Measurements from ENCODE around the gene HDHD5. TPM values are rescaled to one million over a fixed set of nuclear protein-coding genes. Genes with fewer than 3 reads are reported as not detected.
A peak's percentile ranks its signal among the peaks of the same experiment; 100 is the strongest.

Gene HDHD5
- total RNA-seq, 1 donor from 2014 or later: 39.7 TPM

- Histone ChIP-seq H3K4me1 (peaks cover 5% of the 10 kb centered on the region), H3K4me3 (no peak overlapping the region), H4K20me1 (ENCODE audit: low read depth) (no peaks in the 10 kb centered on the region), H2AFZ (replicated peaks) (no peak overlapping the region), H3F3A (ENCODE audit: low read depth) (peaks cover 12% of the 10 kb centered on the region), H3K79me2 (ENCODE audit: low read depth) (no peaks in the 10 kb centered on the region), H3K9me3 (ENCODE audit: low read depth) (no peaks in the 10 kb centered on the region), H3K27me3 (no peaks in the 10 kb centered on the region), H3K4me2 (no peak overlapping the region), H3K36me3 (no peaks in the 10 kb centered on the region), H3K9ac (no peak overlapping the region), H3K27ac (no peak overlapping the region)
- no peak for DNase-seq (ENCODE audit: low spot score)
- no peak overlapping the region for H3K27ac Mint-ChIP-seq
- no peaks in the 10 kb centered on the region for H3K27me3 Mint-ChIP-seq (ENCODE audit: insufficient read depth, low read depth)
- TF ChIP-seq EZH2phosphoT487 (IDR thresholded peaks at IDR 0.05) (no peak), EZH2 (IDR thresholded peaks at IDR 0.05) (no peak)
- TF ChIP-seq, protein P1, sequence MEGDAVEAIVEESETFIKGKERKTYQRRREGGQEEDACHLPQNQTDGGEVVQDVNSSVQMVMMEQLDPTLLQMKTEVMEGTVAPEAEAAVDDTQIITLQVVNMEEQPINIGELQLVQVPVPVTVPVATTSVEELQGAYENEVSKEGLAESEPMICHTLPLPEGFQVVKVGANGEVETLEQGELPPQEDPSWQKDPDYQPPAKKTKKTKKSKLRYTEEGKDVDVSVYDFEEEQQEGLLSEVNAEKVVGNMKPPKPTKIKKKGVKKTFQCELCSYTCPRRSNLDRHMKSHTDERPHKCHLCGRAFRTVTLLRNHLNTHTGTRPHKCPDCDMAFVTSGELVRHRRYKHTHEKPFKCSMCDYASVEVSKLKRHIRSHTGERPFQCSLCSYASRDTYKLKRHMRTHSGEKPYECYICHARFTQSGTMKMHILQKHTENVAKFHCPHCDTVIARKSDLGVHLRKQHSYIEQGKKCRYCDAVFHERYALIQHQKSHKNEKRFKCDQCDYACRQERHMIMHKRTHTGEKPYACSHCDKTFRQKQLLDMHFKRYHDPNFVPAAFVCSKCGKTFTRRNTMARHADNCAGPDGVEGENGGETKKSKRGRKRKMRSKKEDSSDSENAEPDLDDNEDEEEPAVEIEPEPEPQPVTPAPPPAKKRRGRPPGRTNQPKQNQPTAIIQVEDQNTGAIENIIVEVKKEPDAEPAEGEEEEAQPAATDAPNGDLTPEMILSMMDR (IDR thresholded peaks at IDR 0.05): no peak
- no peak overlapping the region for H3K4me3 Mint-ChIP-seq
- peaks cover 8% of the 10 kb centered on the region for H3K4me1 Mint-ChIP-seq
- H3K9me3 Mint-ChIP-seq: no peaks in the 10 kb centered on the region
- H3K36me3 Mint-ChIP-seq: peaks cover 18% of the 10 kb centered on the region
Observed at GRCh38 chr22:17176715-17177114, 17.6 kb upstream of the HDHD5 start.

- Histone ChIP-seq H3K27me3 (no peaks in the 10 kb centered on the region), H3F3A (ENCODE audit: low read depth) (peaks cover 24% of the 10 kb centered on the region), H3K79me2 (ENCODE audit: low read depth) (no peaks in the 10 kb centered on the region), H3K4me1 (peaks cover 5% of the 10 kb centered on the region), H3K4me2 (peak overlapping the region; percentile 75), H3K4me3 (peak overlapping the region; percentile 79), H2AFZ (replicated peaks) (peak overlapping the region; percentile 85), H3K9me3 (ENCODE audit: low read depth) (no peaks in the 10 kb centered on the region), H3K27ac (no peak overlapping the region), H3K36me3 (no peaks in the 10 kb centered on the region), H4K20me1 (ENCODE audit: low read depth) (no peaks in the 10 kb centered on the region), H3K9ac (no peak overlapping the region)
- no peak for TF ChIP-seq EZH2 (IDR thresholded peaks at IDR 0.05)
- TF ChIP-seq, protein P1 (IDR thresholded peaks at IDR 0.05): no peak
- TF ChIP-seq EZH2phosphoT487 (IDR thresholded peaks at IDR 0.05): no peak
- no peaks in the 10 kb centered on the region for H3K36me3 Mint-ChIP-seq
- peak overlapping the region; percentile 82 for H3K4me3 Mint-ChIP-seq
- DNase-seq (ENCODE audit: low spot score): no peak
- H3K27ac Mint-ChIP-seq: peak overlapping the region; percentile 74
- H3K27me3 Mint-ChIP-seq (ENCODE audit: insufficient read depth, low read depth): no peaks in the 10 kb centered on the region
- H3K4me1 Mint-ChIP-seq: peaks cover 13% of the 10 kb centered on the region
- no peaks in the 10 kb centered on the region for H3K9me3 Mint-ChIP-seq
Observed at GRCh38 chr22:17172029-17172833, 13.2 kb upstream of the HDHD5 start.

DNA sequence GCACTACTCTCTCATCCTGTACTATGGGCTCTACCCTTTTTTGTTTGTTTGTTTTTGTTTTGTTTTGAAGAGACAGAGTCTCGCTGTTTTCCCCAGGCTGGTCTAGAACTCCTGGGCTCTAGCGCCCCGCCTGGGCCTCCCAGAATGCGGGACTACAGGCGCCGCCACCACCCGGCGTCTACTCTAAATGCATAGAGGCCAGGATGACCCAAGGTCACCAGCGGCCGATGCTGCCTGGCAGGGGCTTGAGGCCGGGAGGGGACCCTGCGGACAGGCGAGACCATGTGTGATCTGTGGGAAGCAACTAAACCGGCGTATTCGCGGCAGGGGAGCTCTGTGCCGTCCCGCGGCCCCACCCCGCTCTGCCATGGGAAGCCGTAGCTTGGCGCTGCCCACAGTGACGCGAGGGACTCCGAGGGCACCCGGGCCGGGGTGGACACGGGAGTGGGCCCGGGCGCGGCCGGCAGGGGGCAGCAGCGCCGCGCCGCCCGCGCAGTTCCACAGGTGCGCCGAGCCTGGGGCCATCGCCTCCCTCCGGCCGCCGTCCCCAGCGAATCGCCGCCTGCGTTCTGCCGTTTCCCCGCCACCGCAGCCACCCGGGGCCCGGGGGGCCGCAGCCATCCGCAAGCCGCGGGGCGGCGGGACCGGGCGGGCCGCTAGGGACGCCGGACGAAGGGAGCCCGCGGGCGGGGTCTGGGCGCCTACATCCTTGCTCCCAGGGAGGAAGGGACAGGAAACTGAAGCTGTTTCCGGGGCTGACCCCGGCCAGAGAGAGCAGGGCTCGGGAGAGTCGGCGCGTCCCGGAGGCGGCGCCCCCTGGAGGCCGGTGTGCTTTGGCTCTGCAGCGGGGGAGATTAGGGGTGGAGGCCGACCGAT lies 12.3 kb upstream of the HDHD5 start:
- no peaks in the 10 kb centered on the region for H4K20me1 ChIP-seq (ENCODE audit: low read depth)
- no peaks in the 10 kb centered on the region for H3K9me3 Mint-ChIP-seq
- H3K27ac ChIP-seq: peak overlapping the region; percentile 89
- peaks cover 13% of the 10 kb centered on the region for H3K4me1 Mint-ChIP-seq
- peak overlapping the region; percentile 79 for H3K4me3 ChIP-seq
- peaks cover 24% of the 10 kb centered on the region for H3F3A ChIP-seq (ENCODE audit: low read depth)
- peak overlapping the region; percentile 75 for H3K4me2 ChIP-seq
- peak overlapping the region; percentile 85 for H2AFZ ChIP-seq (replicated peaks)
- H3K9me3 ChIP-seq (ENCODE audit: low read depth): no peaks in the 10 kb centered on the region
- no peaks in the 10 kb centered on the region for H3K27me3 Mint-ChIP-seq (ENCODE audit: insufficient read depth, low read depth)
- DNase-seq (ENCODE audit: low spot score): peak; percentile 95
- H3K36me3 ChIP-seq: no peaks in the 10 kb centered on the region
- no peaks in the 10 kb centered on the region for H3K36me3 Mint-ChIP-seq
- TF ChIP-seq EZH2phosphoT487 (IDR thresholded peaks at IDR 0.05): peak; percentile 41
- peak; percentile 54 for TF ChIP-seq EZH2 (IDR thresholded peaks at IDR 0.05)
- TF ChIP-seq, protein P1 (IDR thresholded peaks at IDR 0.05): peak; percentile 74
- peaks cover 5% of the 10 kb centered on the region for H3K4me1 ChIP-seq
- peak overlapping the region; percentile 90 for H3K27ac Mint-ChIP-seq
- peak overlapping the region; percentile 90 for H3K4me3 Mint-ChIP-seq
- H3K9ac ChIP-seq: no peak overlapping the region
- no peaks in the 10 kb centered on the region for H3K27me3 ChIP-seq
- no peaks in the 10 kb centered on the region for H3K79me2 ChIP-seq (ENCODE audit: low read depth)

All from neural progenitor cell (in vitro differentiated cells).